CD4-positive, alpha-beta T cell (primary cell): Measurements from ENCODE around the gene TBC1D22A. TPM values are rescaled to one million over a fixed set of nuclear protein-coding genes. Genes with fewer than 3 reads are reported as not detected.

Experiments used
- ATAC-seq: fragments of 200-7000 bp; cut with Tn5 transposase; one replicate; pipeline ENCODE4 v1.10.0; 2022; ENCODE audit warnings: mild to moderate bottlenecking; ENCODE audit not compliant: poor library complexity
- CTCF ChIA-PET: fragments of 350-600 bp; sonication (Branson Sonifier 250); formaldehyde crosslinking; loops from one replicate; lab custom pipeline; 2021; ENCODE audit warnings: antibody characterized with exemption, inconsistent platforms; lab: Charles Lee
- POLR2A ChIA-PET: fragments of 350-600 bp; sonication (Branson Sonifier 250); formaldehyde crosslinking; loops from one replicate; lab custom pipeline; 2021; ENCODE audit warnings: antibody characterized with exemption, inconsistent platforms; lab: Charles Lee
- DNase-seq, 14 experiments: peaks; one replicate each; pipeline ENCODE4 v3.0.0-alpha.2; 2013 to 2020; ENCODE audit warnings: mixed read lengths in 2 of 14
- H3K27ac ChIP-seq, 2 donors: one replicate each; pipeline versions ENCODE4 v1.5.1 to v1.7.0; 2013; ENCODE audit warnings: low read length in 2 of 2, low read depth in 1 of 2, mild to moderate bottlenecking in 1 of 2
- H3K27me3 ChIP-seq, 2 experiments: 1 replicate in 1 of 2; 2 replicates in 1 of 2; pipeline versions ENCODE4 v1.6.1 to v1.7.0; 2013; ENCODE audit warnings: low read length in 2 of 2, control low read depth in 1 of 2, mild to moderate bottlenecking in 1 of 2, moderate library complexity in 1 of 2; ENCODE audit not compliant: insufficient read depth in 2 of 2, control insufficient read depth in 1 of 2
- H3K36me3 ChIP-seq: one replicate; pipeline ENCODE4 v1.6.1; 2013; ENCODE audit warnings: low read length, control low read depth; ENCODE audit not compliant: insufficient read depth
- H3K4me1 ChIP-seq: one replicate; pipeline ENCODE4 v1.6.1; 2013; ENCODE audit warnings: low read length, control low read depth; ENCODE audit not compliant: insufficient read depth
- H3K4me3 ChIP-seq: one replicate; pipeline ENCODE4 v1.5.1; 2013; ENCODE audit warnings: mild to moderate bottlenecking, low read length, moderate library complexity
- H3K9me3 ChIP-seq, 2 experiments: 1 replicate in 1 of 2; 2 replicates in 1 of 2; pipeline versions ENCODE4 v1.6.1 to v1.7.0; 2013; ENCODE audit warnings: low read length in 2 of 2, mild to moderate bottlenecking in 2 of 2, control low read depth in 1 of 2, moderate library complexity in 1 of 2; ENCODE audit not compliant: control insufficient read depth in 1 of 2, insufficient read depth in 1 of 2
- H3K27ac Mint-ChIP-seq: one replicate; pipeline ENCODE4 v1.8.0; 2020; ENCODE audit warnings: mixed read lengths
- H3K27me3 Mint-ChIP-seq: one replicate; pipeline ENCODE4 v1.8.0; 2021; ENCODE audit warnings: mixed read lengths
- H3K36me3 Mint-ChIP-seq: one replicate; pipeline ENCODE4 v1.8.0; 2021; ENCODE audit warnings: low read depth, mixed read lengths
- H3K4me1 Mint-ChIP-seq: one replicate; pipeline ENCODE4 v1.8.0; 2021; ENCODE audit warnings: low read depth, mixed read lengths
- H3K4me3 Mint-ChIP-seq: one replicate; pipeline ENCODE4 v1.8.0; 2020; ENCODE audit warnings: mild to moderate bottlenecking, mixed read lengths
- H3K9me3 Mint-ChIP-seq: one replicate; pipeline ENCODE4 v1.8.0; 2020; ENCODE audit warnings: mixed read lengths
- intact Hi-C, 2 experiments: fragments of 100-400 bp; cut with DNase I in 1 of 2; cut with micrococcal nuclease in 1 of 2; formaldehyde crosslinking; loops; one replicate each; pipeline versions ENCODE4 v1.15.1 to v1.9.0; 2023 to 2025; cut with DNase I, micrococcal nuclease
- total RNA-seq, 174 experiments: library from RNA in 2 of 174; stranded (reverse) in 2 of 174; gene quantifications; one replicate each; pipeline ENCODE4 v1.2.3 and lab custom pipeline; 2021 to 2026
- TF ChIP-seq, protein P1 (sequence below): fragments of 200-600 bp; IDR thresholded peaks from one replicate; pipeline ENCODE4 v1.8.0; 2022; ENCODE audit warnings: antibody characterized with exemption, mild to moderate bottlenecking

The TBC1D22A gene
- total RNA-seq, 2 experiments from 2014 or later: 27.1 to 31.7 TPM

- POLR2A ChIA-PET: no interaction called here
- Histone ChIP-seq H3K36me3 (peaks cover 28% of the 10 kb centered on the region), H3K4me1 (no peaks in the 10 kb centered on the region), H3K9me3 (no peaks in the 10 kb centered on the region), H3K4me3 (no peak overlapping the region), H3K27me3 (no peaks in the 10 kb centered on the region), H3K27ac (no peak overlapping the region)
- intact Hi-C loops: no loop called here
- ATAC-seq (no peak), DNase-seq (no peak)
- Mint-ChIP-seq H3K27me3 (no peaks in the 10 kb centered on the region), H3K9me3 (no peaks in the 10 kb centered on the region), H3K4me3 (no peak overlapping the region), H3K4me1 (peaks cover 9% of the 10 kb centered on the region), H3K27ac (no peak overlapping the region), H3K36me3 (peaks cover 44% of the 10 kb centered on the region)
- CTCF ChIA-PET: no interaction called here
- TF ChIP-seq, protein P1, sequence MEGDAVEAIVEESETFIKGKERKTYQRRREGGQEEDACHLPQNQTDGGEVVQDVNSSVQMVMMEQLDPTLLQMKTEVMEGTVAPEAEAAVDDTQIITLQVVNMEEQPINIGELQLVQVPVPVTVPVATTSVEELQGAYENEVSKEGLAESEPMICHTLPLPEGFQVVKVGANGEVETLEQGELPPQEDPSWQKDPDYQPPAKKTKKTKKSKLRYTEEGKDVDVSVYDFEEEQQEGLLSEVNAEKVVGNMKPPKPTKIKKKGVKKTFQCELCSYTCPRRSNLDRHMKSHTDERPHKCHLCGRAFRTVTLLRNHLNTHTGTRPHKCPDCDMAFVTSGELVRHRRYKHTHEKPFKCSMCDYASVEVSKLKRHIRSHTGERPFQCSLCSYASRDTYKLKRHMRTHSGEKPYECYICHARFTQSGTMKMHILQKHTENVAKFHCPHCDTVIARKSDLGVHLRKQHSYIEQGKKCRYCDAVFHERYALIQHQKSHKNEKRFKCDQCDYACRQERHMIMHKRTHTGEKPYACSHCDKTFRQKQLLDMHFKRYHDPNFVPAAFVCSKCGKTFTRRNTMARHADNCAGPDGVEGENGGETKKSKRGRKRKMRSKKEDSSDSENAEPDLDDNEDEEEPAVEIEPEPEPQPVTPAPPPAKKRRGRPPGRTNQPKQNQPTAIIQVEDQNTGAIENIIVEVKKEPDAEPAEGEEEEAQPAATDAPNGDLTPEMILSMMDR: no peak
These were observed 170.8 kb downstream of the TBC1D22A start for GRCh38 chr22:46933040-46933930.

- ChIA-PET POLR2A (no interaction called here), CTCF (no interaction called here)
- H3K9me3 ChIP-seq: no peaks in the 10 kb centered on the region
- H3K27me3 Mint-ChIP-seq: no peaks in the 10 kb centered on the region
- no peaks in the 10 kb centered on the region for H3K27me3 ChIP-seq
- H3K4me3 Mint-ChIP-seq: no peak overlapping the region
- H3K4me3 ChIP-seq: no peak overlapping the region
- peaks cover 34% of the 10 kb centered on the region for H3K36me3 Mint-ChIP-seq
- TF ChIP-seq, protein P1: no peak
- no peak overlapping the region for H3K27ac Mint-ChIP-seq
- H3K27ac ChIP-seq: no peak overlapping the region
- no peaks in the 10 kb centered on the region for H3K9me3 Mint-ChIP-seq
- ATAC-seq (no peak), DNase-seq (no peak)
- peaks cover 9% of the 10 kb centered on the region for H3K4me1 Mint-ChIP-seq
- intact Hi-C loops: no loop called here
- peaks cover 23% of the 10 kb centered on the region for H3K36me3 ChIP-seq
- H3K4me1 ChIP-seq: no peaks in the 10 kb centered on the region
These were observed 171.8 kb downstream of the TBC1D22A start for GRCh38 chr22:46934172-46934745.

- H3K27me3 Mint-ChIP-seq: no peaks in the 10 kb centered on the region
- intact Hi-C loops: no loop called here
- no peak overlapping the region for H3K4me3 Mint-ChIP-seq
- CTCF ChIA-PET: no interaction called here
- H3K27ac Mint-ChIP-seq: no peak overlapping the region
- Histone ChIP-seq H3K9me3 (no peaks in the 10 kb centered on the region), H3K4me3 (no peak overlapping the region), H3K4me1 (no peaks in the 10 kb centered on the region), H3K27ac (no peak overlapping the region), H3K36me3 (peaks cover 17% of the 10 kb centered on the region), H3K27me3 (no peaks in the 10 kb centered on the region)
- peaks cover 15% of the 10 kb centered on the region for H3K4me1 Mint-ChIP-seq
- POLR2A ChIA-PET: no interaction called here
- peak in 3 of 14 experiments; percentile 13 to 31 (median 14) for DNase-seq
- no peaks in the 10 kb centered on the region for H3K9me3 Mint-ChIP-seq
- peaks cover 27% of the 10 kb centered on the region for H3K36me3 Mint-ChIP-seq
- TF ChIP-seq, protein P1: no peak
- ATAC-seq: no peak
These were observed 172.5 kb downstream of the TBC1D22A start for GRCh38 chr22:46934746-46935491.
